HG03457 (cell line): ENCODE results near the gene IFNGR2.
"Not testable (repeated sequence)": the region's sequence is repeated elsewhere in the genome, so short reads cannot be mapped to it uniquely, and the experiment has no call there.

Experiments
- ATAC-seq: cut with Tn5 transposase; IDR thresholded peaks from one replicate; pipeline ENCODE4 v1.9.1; 2021; ENCODE audit warnings: moderate number of reproducible peaks; ENCODE audit not compliant: unreplicated experiment

IFNGR2 gene

GRCh38 chr21:33375101-33375644 lies 28.0 kb upstream of the IFNGR2 start:
- no peak for ATAC-seq

GRCh38 chr21:33377221-33377920 lies 25.8 kb upstream of the IFNGR2 start:
- no peak for ATAC-seq

- ATAC-seq = no peak
These were observed 25.1 kb upstream of the IFNGR2 start for GRCh38 chr21:33378081-33378480.

DNA sequence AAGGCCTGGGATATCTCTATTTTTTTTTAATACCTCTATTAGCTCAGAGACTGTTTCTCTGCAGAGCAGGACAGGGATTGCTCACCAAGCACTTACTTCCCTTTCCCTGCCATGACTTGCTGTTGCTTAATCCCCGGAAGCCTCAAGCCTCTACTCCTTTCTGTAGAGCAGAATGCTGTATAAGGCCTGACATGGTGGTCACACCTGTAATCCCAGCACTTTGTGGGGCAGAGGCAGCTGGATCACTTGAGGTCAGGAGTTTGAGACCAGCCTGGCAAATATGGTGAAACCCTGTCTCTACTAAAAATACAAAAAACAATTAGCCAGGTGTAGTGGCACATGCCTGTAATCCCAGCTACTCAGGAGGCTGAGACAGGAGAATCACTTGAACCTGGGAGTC lies 23.3 kb upstream of the IFNGR2 start:
- ATAC-seq = not testable (repeated sequence)

DNA sequence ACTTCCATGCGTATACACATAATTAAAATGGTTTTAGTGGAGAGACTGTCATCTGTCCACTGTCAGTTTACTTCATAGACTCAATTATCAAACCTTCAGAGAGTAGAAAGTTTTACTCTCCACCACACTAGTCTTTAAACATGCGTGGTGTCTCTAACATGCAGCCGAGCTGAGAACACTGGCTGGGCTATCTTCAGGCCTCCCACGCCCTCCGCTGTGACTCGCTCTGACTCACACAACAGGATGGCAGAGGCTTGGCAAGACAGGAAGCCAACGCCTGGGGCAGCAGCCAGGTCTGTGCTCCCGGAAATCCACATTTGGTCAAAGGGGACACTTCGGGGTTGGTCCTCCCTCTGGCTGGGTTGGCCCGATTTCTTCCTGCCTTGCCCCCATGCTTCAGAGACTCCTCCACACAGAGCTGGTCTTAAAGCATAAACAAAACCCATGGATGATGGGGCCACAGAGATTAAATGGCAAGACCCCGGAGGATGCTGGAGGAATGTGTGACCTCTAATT lies 22.7 kb upstream of the IFNGR2 start:
- peak; percentile 37 for ATAC-seq

DNA sequence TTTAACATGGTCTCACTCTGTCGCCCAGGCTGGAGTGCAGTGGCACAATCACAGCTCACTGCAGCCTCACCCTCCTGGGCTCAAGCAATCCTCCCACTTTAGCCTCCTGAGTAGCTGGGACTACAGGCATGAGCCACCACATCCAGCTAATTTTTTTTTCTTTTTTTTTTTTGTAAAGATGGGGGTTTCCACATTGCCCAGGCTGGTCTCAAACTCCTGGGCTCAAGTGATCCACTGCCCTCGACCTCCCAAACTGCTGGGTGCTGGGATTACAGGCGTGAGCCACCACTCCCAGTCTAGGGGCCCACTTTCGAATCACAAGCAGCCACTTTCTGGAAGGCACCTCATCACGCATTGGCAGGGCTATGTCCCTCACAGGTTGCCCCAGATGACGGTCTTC lies 21.8 kb upstream of the IFNGR2 start:
- not testable (repeated sequence) for ATAC-seq

DNA sequence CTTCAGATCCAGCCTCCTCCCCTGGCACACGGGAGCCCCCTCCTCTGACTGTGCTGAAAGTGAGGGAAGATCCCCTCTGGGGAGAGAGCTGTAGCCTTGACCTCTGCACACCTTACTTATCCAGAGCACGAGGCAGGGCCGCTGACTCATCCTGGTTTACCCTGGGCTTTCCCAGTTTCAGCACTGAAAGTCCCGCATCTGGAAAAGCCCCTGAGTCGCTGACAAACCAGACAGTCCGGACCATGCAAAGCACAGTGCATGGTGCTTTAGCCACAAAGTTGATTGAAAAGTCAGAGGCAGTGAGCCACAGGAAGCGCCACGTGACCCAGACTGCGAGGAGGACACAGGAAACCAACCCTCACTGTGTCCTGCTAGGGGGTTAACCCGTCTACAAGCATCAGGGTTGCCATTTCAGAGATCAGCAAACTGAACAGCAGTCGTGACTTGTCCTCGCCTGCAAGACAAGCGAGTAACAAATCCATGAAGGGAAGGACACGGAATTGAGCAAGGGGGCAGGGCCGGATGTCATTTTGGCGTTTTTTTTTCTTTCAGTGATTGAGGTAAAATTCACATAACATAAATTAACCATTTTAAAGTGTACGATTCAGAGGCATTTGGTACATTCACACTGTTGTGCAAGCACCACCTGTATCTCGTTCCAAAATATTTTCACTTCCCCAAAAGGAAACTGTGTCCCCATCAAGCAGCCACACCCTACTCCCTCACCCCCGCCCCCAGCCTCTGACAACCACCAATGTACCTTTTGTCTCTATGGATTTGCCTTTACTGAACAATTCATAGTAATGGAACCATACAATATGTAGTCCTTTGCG lies 19.9 kb upstream of the IFNGR2 start:
- peak; percentile 68 for ATAC-seq

GRCh38 chr21:33384841-33385331 lies 18.3 kb upstream of the IFNGR2 start:
- ATAC-seq = no peak

DNA sequence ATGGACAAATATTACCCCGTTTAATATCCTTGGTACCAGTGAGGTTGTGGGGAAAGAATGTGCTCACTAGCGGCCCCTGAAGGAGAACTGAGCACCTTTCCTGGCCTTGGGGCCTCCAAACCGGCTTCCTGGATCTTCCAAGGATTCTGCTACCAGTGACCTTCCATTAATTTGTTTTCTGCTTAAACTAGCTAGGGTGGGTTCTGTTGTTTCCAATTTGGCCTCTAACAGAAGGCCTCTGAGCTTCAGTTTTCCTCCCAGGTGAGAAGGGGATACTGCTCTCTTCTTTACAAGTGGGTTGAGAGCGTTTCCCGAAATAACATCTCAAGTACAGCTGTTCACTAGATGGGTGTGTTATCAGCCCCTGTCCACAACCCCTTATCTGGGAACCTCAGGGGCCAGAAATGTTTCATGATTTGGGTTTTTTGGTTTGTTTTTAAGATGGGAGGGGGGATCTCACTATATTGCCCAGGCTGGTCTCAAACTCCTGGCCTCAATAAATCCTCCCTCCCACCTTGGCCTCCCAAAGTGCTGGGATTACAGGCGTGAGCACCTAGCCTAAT lies 16.9 kb upstream of the IFNGR2 start:
- no peak for ATAC-seq

- ATAC-seq = no peak
These were observed 15.9 kb upstream of the IFNGR2 start for GRCh38 chr21:33387294-33387693.

DNA sequence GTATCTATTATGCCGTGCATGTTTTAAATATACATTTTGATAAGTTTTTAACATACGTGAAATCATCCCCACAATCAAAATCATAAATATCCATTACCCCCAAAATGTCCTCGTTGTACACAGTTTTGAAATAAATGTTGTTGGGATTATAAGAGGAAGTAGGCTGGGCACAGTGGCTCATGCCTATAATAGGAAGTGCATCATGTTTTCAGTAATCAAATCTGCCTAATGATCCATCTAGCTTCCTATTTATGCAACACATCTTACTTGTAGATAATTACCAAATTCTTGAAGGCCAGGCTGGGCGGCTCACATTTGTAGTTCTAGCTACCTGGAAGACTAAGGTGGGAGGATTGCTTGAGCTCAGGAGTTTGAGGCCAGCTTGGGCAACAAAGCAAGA lies 15.0 kb upstream of the IFNGR2 start:
- ATAC-seq = no peak

GRCh38 chr21:33390479-33390878 lies 12.7 kb upstream of the IFNGR2 start:
- no peak for ATAC-seq

DNA sequence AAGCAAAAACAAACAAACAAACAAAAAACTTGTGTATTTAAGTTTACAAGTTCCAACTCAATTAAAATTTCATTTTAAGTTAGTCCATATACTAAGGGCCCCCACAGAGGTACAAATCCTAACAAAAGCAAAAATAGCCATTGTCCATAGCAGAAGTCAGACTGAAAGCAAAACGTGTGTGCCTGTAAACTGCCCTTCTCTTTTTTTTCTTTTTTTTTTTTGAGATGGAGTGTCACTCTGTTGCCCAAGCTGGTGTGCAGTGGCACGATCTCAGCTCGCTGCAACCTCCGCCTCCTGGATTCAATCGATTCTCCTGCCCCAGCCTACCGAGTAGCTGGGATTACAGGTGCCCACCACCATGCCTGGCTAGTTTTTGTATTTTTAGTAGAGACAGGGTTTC lies 11.6 kb upstream of the IFNGR2 start:
- ATAC-seq = no peak

DNA sequence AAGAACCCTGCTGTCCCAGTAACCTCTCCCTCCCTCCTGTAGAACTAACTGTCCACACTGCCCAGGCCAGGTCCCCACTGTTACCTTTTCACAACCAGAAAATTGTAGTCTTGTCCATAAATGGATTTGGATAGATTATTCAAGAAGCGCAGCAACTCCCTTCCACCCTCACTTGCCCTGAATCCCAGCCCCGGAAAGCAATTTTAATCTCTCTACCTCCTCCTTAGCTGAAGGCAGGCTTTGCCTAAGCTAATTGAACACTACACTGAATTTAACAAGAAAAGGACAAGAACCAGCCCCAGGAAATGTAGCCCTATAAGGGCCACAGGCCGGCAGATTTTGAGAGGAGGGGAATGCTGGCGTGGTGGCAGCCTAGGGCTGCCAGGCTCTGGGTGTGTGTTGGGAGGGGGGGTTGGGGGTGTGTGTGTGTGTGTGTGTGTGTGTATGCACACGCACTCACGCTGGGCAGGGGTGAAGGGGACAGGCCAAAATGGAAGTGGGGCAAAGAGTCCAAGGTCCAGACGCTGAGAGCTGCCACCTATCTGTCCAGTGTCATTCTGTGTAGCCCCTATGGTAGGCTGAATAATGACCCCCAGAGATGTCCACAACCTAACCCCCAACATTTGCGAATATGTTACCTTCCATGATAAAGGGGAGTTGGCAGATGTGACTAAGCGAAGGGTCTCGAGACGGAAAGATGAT lies 10.8 kb upstream of the IFNGR2 start:
- ATAC-seq = no peak

DNA sequence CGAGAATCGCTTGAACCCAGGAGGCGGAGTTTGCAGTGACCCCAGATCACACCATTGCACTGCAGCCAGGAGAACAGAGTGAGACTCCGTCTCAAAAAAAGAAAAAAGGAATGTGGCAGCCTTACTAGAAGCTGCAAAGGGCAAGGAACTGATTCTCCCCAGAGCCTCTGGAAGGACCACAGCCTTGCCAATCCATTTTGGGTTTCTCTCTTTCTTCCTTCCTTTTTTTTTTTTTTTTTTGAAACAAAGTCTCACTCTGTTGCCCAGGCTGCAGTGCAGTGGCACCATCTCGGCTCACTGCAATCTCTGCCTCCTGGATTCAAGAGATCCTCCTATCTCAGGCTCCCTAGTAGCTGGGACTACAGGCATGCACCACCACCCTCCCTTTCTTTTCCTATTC lies 9.9 kb upstream of the IFNGR2 start:
- no peak for ATAC-seq

DNA sequence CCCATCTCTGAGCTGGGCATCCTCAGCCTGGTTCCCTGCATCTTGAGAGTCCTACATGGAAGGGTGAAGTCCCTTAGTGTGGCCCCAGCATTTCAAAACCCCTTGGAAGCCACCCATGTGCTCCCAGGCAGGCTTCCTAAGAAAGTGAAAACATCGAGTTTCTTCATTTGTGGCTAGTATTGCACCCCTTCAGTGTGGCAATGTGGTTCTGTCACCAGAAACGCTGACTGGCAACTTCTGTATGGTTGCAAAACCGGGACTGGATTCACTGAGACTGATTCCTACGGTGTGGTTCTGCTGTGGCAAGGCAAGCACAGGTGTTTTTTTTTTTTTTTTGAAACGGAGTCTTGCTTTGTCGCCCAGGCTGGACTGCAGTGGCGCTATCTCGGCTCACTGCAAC lies 9.0 kb upstream of the IFNGR2 start:
- no peak for ATAC-seq

DNA sequence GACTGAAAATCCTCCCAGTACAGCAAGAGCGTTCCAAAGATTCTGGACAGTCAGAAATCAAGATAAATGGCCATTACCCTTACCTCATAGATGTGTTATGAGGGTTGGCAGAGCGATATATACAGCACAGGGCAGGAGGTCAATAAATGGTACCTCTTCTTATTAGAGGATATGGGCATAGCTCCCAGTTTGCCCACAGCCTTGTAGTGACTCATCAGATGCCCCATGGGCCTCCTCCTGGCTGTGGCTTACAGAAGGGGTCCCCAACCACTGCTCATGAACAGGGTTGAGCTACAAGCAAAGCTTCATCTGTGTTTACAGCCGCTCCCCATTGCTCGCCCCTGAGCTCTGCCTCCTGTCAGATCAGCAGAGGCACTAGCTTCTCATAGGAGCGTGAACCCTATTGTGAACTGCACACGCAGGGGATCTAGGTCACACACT lies 7.3 kb upstream of the IFNGR2 start:
- ATAC-seq = no peak

GRCh38 chr21:33396436-33396835 lies 6.8 kb upstream of the IFNGR2 start:
- ATAC-seq = no peak

GRCh38 chr21:33396951-33397350 lies 6.3 kb upstream of the IFNGR2 start:
- no peak for ATAC-seq

DNA sequence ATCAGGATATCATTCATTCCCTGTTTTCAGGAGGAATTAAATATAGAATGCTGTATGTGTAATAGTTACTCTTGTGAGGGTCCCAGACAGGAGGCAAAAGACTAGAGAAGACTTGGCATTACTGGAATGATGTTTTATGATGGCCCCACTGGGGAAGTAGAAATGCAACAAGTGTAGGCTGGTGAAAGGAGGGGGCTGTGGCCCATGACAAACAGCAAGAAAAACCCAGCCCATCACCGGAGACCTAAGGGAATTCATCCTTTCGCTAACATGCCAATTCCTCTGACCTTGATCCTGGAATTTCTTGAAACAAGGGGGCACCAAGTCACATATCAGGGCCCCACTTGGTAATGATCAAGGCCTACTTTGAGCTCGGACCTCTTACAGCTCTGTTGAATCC lies 5.5 kb upstream of the IFNGR2 start:
- no peak for ATAC-seq

DNA sequence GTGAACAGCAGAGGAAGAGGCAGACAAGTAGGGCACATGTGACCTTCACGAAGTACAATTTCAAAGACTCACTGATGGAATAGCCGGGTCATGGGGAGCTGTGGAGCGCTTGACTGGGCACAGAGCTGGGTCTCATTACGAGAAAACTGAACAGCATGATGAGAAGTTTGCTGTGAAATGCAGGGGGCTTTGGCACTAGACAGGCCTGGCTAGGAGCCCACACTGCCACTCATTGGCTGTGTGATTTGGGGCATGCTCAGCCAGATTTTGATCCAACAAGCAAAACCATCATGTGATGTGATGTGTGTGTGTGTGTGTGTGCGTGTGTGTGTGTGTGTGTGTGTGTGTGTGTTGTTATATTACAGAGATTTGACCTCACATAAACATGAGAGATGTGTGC lies 4.9 kb upstream of the IFNGR2 start:
- ATAC-seq = no peak
